GM21381 (cell line): ENCODE results near the gene CYP27C1.

ENCODE experiments used
- ATAC-seq: cut with Tn5 transposase; IDR thresholded peaks from one replicate; pipeline ENCODE4 v1.9.1; 2021; ENCODE audit warnings: mild to moderate bottlenecking, moderate library complexity; ENCODE audit not compliant: unreplicated experiment

The CYP27C1 gene

DNA sequence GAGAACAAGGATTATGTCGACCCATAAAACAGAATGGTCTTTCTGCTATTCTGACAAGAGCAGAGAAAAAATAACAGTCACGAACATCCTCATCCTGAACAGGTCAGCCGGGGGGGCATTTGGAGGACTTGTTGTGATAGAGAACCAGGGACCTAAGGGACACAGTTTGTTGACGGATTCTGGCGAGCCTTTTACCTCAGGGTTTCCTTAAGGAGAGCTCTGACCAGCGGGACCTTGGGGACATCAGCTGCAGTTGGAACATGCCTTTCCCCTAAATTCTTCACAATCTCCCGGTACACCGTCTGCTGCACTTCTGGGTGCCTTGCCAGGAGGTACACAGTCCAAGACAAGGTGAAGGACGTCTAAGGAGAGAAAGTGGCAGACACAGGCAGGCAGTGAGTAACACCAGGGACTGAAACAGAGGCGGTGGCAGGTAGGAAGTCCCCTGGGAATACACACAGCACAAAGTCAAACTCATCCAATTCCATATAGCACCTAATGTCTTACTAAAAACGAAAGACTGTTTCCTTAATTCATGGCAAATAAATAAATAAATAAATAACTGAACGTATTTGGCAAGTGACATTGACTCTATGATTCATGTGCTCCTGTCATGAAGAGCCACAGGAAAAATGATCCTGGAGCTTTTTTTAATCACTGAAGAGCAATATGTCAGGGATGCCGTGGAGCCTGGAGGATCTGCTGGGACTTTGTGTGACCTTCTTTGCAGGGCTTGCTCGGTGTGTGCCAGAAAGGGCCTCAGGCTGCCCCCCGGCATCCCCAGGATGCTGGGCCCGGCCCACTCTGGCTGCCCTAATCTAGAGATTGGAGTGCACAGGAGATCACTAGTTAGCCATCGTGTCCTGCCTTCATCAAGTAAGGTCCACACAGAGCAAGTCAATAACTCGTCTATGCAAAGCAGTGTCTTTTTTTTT, 24.7 kb downstream of the CYP27C1 start:
- no peak for ATAC-seq

DNA sequence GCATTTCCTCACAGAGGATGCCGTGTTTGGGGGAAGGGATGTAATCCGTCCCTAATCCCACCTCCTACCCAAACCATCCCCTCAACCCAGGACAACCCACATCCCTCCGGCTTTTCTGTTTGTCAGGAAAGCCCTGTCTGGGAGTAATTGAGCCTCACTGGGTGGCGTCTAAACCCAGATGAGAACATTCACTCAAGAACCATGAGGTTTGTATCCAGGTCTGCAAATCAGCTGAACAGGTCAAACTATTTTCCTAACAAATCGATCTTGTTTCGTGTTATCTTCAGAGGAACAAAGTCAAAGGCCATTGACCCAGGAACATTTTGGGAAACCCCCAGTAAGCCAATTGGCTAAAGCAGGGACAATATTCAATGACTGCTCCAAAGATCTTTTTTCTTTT, 25.7 kb downstream of the CYP27C1 start:
- ATAC-seq = no peak

DNA sequence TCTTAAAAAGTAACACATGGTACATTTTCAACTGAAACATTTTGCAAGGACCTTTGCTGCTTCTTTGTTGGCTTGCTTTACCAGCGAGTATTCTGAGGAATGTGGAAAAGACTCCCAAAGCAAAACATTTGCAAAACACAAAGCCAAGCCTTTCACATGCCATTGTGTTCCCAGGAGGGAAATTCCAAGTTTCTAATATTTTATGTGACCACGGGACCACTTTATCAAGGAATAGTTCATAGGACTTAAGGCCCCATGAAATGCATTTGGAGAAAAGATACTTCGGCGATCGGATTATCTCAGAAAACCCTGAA, 26.2 kb downstream of the CYP27C1 start:
- ATAC-seq = no peak

DNA sequence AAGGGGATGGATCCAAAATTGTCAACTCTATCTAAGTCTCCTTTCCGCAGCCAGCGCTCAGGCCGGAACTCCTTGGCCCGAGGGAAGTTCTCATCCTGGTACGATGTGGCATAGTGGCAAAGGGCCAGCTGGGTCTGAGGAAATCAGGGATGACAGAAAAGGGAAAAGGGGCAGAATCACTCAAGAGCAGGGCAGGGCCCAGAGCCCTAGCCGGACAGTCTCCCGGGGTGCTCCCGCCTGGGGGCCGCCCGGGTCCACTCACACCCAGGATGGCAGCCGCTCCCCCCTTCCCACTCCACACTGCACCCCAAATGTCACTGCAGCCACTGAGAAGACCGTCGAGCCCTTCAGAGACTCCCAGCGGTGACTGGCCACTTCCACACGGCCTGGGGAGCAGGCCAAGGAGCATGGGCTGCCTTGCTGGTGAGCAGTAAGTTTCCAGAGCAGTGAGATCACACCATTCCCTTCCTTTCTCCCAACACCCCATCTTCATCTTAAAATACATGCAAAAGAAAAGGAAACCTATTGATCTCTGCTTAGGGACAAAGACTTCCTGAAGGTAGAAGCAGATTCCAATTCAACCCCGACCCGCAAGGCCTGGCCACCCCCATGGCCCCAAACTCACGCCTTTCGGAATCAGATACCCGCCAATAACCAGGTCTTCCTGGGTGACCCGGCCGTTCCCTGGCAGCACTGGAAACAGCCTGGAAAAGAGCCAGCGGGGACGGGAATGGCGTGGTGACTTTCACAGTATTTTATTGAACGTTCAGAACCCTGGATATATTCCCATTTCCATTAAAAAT, 26.7 kb downstream of the CYP27C1 start:
- no peak for ATAC-seq

DNA sequence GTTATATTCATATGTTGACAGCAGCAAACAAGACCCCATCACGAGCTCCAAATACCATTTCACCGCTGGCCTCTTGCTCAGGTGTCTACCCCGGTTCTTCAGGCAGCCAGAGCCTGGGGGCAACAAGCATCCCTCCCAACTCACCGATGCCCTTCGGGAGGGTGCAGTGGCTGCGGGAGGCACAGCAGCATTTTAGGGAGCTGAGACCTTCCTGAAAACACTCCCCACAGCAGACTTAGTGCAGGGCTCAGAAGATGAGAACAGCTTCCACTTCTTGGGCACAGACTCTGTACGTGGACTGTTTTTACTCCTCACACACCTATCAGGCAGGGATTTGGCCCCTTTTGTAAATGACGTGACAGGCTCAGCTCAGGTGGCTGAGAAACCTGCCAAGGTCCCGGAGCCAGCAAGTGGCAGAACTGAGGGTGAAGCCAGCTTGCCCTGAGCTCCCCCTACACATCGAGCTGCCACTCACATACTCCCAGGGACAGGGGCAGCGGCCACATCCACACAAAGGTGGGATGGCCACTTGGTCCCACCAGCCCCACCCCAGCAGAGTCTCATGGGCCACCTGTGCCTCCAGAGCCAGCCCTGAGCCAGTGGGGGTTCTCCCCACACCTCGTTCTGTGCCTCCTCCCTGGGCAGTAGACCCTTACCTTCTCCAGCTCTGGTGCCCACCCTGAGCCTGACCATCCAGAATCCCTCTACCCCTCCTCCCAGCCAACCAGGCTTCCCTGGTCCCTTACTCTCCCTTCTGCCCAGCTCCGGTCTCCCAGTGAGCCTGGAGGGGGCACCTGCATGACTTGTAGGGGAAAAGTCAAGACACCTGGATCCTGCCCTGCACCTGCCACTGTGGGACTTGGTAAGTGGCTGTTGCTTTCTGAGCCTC, 28.5 kb downstream of the CYP27C1 start:
- ATAC-seq = no peak

DNA sequence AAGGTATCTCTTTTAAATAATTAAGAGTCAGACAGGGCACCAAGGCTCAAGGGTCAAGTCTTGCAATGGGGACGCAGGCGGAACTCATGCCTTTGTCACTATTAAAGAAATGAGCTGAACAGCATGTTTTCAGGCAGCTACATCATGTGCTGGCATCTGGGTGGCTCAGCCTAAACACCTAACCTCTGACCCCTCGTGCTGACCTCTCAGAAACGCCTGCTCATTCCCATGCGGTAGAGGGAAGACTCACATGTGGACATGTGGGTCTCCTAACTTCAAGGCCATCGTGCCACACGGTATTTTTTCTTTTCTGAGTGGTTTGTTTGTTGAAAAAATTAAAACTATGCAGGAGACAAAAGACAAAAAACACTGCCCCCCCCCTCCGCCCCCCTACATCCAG, 31.3 kb downstream of the CYP27C1 start:
- ATAC-seq = no peak

DNA sequence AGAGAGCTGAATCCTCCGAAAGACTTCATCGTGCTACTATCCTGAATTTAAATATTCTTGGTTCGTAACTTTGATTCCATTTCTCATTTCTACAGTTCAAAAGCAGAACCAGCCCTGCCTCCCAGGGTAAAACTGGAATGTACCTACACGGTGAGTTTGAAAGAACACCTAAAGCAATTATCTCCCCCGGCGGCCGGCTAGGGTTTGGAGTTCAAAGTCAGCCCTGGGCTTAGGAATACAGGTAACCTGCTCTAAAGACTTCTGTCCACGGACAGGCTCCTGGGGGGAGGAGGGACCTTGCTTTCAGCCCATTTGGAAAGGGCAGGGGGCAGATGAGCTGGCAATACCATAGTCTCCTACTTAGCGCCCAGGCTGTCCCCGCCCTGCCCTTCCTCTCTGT, 32.3 kb downstream of the CYP27C1 start:
- no peak for ATAC-seq

DNA sequence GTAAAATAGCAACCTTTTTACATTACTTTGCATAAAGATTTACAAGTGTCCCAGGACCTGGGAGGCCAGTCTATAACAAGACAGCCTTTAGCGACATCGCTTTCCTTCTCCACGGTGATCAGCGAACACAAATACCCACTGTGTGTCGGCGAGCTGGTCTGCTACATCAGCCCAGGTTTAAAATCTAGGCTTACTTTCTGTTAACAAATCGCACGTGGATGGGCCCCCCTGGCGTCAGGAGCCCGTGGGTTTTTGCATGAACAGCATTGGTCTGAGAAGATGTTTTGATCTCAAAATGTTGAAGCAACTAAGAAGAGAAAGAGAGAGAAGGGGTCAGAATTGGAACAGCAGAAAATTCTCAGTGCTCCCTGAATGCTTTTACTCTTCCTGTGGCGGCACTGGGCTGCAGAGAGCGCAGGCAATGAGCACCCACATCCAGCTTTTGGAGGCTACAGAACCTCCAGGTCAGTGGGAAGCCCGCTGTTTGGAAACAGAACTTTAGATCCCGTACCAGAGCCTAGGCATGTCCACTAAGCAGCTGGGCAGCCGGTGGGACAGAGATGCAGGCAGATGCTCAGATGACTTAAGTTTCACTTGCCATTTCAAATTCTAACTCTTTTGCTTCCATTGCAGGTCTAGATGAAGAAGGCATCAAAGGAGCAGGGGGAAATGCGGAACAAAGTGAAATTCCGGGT, 32.9 kb downstream of the CYP27C1 start:
- no peak for ATAC-seq

DNA sequence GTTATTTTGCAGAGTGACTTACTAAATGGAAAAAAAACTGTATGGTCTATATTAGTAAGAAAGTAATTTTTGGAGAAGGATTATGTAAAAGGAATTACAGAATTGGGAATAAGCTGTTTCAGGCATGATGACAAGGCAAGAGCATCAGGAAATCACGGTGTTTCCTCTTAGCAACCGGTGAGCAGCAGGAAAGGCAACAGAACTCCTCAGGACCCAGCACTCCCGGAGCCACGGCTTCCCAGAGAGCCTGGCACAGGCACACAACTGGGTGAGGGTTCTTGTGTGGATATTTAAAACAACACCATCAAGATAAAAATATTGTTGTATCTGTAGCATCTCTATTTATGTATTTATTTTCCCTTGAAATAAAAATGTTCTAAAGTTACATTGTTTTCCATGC, 34.4 kb downstream of the CYP27C1 start:
- no peak for ATAC-seq

DNA sequence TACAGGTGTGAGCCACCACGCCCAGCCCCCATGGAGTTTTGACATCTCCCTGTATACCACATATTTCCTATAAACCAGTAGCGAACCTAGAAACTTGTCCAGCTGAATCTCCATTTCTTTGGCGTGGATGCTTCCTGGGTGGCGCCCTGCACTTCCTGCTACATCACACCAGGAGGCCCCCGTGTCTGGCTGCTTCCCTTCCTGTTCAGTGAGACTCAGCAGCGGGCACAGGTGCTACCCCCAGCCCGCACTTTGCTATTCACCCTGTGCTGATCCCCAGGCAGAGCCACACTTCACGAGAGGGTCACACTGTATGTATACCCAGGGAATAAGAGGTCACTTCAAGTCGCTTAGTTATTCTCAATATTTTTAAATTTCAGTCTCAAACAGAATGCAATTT, 35.0 kb downstream of the CYP27C1 start:
- ATAC-seq = no peak

DNA sequence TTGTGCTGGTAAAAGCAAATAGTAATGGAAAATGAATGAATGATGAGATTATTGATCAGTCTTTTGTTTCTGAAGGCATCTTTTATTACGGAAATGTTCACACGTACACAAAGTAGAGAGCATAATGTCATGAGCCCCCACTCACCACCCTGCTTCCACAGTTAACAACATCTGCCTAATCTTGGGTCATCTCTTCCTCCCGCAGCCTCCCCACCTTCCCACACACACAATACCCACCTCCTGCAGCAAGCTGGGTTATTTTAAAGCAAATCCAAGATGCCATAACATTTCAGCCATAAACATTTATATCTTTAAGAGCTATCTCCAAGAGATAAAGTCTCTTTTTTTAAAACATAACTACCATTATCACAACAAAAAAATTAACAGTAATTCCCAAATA, 36.3 kb downstream of the CYP27C1 start:
- no peak for ATAC-seq

DNA sequence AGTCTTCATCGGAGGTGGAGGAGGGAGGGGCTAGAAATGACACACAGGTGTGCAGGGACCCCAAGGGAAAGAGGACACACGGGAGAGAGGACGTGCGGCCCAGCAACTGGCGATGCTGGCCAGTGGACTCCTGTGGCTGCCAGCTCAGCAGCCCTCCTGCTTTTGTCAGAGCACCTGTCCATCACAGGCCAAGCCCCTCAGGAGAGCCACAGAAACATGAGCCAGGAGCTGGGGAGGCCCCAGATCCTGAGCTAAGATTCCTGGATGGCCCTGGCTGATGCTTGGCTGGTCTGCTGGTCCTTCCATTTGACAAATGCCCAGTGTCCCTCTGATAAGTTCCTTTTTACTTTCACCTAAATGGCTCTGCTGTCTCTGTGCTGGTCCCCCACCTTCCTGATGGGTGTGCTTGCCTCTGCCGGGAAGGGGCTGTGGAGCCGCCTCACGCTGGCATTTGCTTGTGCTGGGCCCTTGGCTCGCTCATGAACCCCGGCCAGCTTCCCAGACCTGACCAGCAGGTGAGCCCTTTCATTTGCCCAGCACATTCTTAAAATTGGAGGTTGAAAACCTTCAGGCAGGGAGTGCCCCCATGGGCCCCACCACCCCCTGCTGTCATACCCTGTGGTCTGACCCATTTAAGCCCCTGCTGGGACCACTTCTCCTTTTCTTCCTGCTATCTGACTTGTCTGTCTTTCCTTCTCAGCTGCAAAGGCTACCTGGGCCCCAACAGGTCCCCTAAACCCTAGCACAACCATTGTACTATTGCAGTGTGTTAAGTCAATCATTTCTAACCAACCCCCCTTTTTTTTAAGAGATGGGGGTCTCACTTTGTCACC, 37.3 kb downstream of the CYP27C1 start:
- no peak for ATAC-seq

DNA sequence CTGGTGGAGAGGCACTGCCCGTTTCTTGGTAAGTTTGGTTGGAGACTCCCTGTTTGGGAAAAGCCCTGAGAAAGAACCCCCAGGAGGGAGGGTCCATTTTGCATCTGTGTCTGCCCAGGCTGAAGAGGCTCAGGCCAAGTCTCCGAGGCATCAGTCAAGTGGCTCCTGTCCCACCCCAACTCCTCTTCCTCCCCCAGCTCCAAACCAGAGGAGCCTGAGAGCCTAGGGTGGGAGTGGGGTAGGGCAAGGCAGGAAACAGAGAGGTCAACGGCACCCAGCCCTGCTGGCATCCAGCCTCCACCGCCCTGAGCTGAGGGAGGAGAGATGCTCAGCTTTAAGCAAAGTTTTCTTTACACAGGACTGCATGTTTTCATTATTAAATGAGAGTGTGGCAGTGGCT, 38.2 kb downstream of the CYP27C1 start:
- ATAC-seq = no peak

DNA sequence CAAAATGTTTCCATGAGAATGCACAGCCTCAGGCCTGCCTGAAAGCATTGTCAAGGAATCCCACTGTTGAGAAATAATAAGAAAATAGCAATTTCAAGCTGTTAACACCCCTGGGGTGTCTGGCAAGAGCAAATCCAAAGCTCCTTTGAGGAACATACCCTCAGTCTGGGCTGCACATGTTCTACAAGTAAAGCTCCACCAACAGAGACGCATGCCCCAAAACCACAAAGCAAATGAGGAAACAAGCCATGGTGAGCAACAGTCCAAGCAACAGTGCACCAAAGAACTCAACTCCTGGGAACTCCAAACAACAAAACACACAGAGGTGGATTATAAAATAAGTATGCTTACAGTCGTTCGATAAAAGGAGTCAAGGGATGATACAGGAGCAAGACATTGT, 40.3 kb downstream of the CYP27C1 start:
- no peak for ATAC-seq

DNA sequence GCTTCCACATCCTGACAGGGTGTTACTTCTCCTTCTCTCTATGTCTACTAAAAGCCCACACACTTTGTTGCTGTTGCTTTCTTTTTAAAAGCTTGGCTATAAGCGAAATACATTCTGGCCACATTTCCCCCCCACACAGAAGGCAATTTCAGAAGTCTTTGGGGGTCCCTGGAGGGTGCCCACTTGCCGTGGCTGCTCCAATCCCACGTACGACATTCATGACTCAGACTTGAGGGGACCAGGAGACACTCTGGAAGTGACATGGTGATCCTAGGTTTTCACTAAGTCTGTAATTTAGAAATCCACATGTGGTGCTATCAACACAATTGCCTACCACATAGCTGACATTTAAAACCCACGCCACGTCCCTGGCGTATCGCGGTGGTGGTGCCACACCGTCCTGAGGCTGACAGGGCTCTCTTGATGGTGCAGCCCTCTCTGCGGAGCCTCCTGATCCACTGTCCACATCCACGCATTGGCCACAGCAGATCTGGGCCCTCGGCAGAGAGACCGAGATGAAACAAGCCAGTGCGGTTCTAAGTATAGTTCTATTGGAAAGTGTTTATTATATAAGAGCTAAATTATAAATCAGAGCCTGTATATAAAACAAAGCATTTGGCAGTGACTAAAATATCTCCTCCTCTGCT, 42.4 kb downstream of the CYP27C1 start:
- no peak for ATAC-seq

DNA sequence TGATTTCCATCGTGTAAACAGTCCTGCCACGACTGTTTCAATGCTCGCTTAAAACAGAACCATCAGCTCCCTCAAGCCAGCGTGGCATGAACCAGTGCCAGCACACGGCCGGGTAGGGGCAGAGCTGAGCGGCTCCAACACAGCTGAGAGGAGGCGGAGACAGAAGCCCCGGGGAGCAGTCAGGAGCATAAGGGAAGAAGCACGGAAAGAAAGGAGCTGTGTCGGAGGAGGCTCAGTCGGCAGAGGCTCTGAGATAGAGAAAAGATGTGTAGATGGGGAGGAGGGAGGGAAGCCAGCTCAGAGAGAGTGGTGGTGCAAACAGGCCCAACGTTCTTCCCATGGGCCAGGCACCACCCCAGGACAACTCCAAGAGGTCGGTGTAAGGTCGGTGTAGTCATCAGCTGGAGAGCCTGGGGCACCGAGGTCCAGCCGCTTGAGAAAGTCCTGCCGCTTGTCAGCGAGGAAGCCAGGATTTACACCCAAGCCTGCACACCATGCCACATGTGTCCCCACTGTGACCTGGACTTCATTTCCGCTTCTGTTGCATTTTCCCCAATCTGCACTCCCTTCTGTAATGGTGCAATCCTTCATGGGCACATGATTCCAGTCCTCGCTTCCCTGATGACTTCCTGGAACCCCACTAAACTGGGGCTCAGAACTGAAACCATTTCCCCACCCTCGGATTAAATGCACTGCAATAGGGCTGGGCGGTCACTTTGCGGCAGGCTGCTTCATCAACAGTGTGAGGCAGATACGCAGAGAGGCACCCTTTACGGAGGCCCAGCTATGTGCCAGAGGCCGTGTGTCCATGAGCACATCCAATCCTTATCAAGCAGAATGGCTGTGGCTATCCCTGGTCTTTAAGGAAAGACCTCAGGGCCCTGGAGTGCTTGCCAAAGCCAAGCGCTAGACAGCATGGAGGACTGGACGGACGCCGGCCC, 43.5 kb downstream of the CYP27C1 start:
- no peak for ATAC-seq

DNA sequence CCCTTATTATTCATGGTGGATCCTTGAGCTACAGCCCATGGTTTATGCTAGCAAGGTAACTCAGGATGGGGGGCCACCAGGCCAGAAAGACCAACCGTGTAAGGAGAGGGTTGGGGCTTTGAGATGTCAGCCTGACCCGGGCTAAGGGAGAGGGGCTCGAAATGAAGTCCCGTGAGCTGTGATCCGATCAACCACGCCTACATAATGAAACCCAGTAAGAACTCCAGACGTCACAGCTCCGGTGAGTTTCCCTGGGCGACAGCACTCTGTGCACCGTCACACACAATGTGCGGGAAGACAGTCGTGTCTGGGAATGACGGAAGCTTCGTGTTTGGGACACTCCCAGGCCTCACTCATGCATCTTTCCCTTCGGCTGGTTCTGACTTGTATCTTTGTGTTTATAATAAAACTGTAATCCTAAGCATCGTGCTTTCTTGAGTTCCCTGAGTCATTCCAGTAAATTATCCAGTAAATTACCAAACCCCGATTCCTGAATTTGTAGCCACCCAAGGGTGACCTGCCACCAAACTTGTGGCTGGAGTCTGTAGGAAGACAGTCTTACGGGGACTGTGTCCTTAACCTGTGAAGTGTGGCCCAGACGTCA, 44.2 kb downstream of the CYP27C1 start:
- no peak for ATAC-seq
